ENCODE results near the gene SFN. TPM values are rescaled to one million over a fixed set of nuclear protein-coding genes. Genes with fewer than 3 reads are reported as not detected.
A peak's percentile ranks its signal among the peaks of the same experiment; 100 is the strongest.

The SFN gene
- total RNA-seq, 4 donors from 2014 or later = 0.38 to 4.9 (median 1.9) TPM; not detected in 1

DNA sequence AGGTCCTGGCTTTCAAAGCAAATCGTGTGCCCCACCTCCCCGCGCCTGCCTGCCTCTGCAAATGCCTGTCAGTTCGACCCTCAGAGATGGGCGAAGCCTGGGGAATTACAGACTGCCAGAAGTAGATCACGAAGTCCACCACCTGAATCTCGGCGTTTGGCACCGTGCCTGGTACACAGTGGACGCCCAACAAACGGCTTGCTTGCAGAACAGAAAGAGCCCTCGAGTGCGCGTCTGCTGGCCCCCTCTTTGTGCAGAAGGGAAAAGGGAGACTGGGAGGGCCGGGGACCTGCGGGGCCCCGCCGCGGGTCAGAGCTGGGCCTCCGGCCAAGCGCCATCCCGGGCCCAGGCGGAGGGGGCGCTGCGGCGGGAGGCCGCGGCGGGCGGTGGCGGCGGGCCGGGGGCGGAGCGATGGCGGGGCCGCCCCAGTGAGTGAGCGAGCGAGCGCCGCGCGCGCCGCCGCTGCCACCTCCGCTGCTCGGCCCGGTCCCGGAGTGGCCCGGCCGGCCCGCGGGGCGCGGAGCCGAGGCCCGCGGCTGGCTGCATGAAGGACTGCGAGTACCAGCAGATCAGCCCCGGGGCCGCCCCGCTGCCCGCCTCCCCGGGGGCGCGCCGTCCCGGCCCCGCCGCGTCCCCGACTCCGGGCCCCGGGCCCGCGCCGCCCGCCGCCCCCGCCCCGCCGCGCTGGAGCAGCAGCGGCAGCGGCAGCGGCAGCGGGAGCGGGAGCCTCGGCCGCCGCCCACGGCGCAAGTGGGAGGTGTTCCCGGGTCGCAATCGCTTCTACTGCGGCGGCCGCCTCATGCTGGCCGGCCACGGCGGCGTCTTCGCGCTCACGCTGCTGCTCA is 36.5 kb upstream of the SFN start, which contains the start of gene ZDHHC18:
ZDHHC18 (plus strand) TSS at position 428 of the 845 bp plus-strand sequence; CDS start at position 545, 117 bp downstream.
- TF ChIP-seq, protein P1, sequence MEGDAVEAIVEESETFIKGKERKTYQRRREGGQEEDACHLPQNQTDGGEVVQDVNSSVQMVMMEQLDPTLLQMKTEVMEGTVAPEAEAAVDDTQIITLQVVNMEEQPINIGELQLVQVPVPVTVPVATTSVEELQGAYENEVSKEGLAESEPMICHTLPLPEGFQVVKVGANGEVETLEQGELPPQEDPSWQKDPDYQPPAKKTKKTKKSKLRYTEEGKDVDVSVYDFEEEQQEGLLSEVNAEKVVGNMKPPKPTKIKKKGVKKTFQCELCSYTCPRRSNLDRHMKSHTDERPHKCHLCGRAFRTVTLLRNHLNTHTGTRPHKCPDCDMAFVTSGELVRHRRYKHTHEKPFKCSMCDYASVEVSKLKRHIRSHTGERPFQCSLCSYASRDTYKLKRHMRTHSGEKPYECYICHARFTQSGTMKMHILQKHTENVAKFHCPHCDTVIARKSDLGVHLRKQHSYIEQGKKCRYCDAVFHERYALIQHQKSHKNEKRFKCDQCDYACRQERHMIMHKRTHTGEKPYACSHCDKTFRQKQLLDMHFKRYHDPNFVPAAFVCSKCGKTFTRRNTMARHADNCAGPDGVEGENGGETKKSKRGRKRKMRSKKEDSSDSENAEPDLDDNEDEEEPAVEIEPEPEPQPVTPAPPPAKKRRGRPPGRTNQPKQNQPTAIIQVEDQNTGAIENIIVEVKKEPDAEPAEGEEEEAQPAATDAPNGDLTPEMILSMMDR (IDR thresholded peaks at IDR 0.05) = no peak
- DNase-seq (ENCODE audit: low spot score) (peak; percentile 40), ATAC-seq (ENCODE audit: low FRiP score) (peak; percentile 91)

DNA sequence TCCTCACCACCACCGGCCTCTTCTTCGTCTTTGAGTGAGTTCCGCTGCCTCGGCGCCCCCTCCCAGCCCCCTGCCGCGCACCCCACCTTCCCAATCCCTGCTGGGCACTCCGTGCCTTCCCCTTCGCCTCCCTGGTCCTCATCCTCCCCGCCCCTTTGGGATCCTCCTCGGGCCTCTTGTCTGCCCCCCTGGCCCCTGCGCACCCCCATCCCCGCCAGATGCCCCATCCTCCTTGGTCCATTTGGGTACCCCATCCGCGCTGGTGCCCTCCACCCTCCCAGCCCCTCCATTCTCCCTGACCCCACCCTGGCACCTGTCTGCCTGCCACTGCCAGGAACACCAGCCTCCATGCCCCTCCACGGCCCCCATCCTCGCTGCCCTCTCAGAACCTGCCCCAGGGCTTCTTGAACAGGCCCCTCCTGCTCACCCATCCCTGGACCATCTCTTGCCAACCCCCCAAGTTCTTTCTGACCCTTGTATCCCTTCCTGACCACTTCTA is 35.8 kb upstream of the SFN start:
- no peak for ATAC-seq (ENCODE audit: low FRiP score)
- TF ChIP-seq, protein P1 (IDR thresholded peaks at IDR 0.05) = no peak
- DNase-seq (ENCODE audit: low spot score) = no peak

DNA sequence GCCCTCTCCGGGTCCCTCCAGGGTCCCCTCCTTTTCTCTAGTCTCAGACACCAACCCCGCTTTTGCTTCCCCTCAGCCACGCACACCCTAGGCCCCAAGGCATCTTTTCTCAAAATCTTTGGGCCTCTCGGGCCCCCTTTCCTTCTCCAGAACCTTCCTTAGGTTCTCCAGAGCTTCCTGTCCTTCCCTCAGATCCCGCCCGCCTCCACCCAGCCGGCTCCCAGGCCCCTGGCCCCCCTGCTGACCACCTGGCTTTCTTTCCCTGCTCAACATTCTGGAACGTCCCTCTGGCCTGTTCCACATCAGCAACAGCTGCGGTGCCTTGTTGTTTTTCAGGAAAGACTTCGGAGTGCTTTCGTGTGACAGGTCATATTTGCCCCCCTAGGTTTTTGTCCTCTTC is 35.3 kb upstream of the SFN start:
- TF ChIP-seq, protein P1 (IDR thresholded peaks at IDR 0.05) = no peak
- no peak for DNase-seq (ENCODE audit: low spot score)
- no peak for ATAC-seq (ENCODE audit: low FRiP score)

DNA sequence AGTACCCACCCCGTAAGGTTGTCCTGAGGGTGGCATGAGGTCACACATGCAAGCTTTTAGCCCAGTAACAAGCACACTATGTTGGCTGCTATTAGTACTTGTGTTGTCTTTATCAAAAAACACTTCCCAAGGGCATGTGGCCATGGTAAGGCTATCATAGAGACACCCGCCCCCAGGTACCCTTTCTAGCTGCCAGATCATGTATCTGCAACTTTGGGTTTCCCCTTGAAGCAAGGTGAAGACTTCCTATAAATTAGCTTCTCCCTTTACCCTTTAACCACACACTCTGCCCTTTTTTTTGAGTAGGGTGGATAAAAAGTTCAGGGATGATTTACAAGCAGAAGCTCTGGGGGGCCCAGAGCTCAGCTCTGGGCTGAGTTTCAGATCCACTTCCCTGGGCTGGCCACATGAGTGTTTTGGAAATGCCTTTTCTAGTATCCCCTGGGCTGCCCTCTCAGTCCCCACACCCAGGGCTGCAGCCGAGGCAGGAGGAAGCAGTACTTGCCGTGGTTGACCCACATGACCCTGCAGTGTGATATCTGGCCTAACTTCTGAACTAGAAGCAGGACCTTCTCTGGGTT is 34.4 kb upstream of the SFN start:
- no peak for ATAC-seq (ENCODE audit: low FRiP score)
- no peak for DNase-seq (ENCODE audit: low spot score)
- TF ChIP-seq, protein P1 (IDR thresholded peaks at IDR 0.05) = no peak

DNA sequence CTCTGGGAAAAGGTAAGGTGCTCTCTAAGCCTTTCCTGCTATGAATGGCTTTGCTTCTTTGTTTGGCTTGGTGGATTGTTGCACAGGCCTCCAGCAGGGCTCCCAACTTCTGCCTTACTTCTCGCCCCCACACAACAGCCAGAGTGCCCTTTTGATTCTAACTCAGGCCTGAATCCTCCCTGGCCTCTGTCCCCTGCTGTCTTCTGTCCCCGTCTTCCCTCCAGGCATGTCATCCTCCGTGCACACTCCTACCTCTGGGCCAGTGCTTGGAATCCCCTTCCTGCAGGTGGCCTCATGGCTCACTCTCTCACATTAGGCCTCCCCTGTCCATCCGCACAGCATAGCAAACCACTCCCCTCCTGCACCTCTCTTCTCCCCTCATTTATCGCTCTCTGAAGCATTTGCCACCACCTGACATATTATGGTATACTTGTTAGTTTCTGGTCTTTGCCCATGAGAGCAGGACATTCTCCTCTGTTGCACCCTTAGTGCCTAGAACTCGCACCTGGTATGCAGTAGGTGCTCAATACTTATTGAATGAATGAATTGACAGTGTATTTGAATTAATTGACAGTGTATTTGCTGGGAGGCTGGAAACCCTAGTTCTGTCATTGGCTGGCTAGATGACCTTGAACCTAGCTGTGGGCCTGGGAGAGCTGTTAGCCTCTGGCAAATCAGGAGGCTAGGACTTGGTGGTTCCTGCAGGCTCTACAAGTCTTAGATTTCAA is 33.6 kb upstream of the SFN start:
- TF ChIP-seq, protein P1 (IDR thresholded peaks at IDR 0.05) = no peak
- no peak for ATAC-seq (ENCODE audit: low FRiP score)
- no peak for DNase-seq (ENCODE audit: low spot score)

DNA sequence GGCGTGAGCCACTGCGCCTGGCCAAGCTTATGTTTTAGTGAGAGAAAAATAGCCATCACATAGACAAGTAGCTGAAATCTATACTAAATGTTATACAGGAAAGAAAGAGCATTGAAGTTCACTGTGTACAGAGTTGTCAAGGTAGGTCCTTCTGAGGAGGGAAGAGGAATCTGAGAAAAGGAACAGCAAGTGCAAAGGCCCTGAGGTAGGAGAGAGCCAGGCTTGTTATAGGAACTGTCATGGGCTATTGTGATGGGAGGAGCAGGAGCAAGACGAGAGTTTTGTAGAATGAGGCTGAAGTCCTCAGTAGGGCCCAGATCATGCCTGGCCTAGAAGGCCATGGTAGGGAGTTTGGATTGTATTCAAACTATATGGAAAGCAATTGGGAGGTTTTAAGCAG is 31.9 kb upstream of the SFN start:
- no peak for DNase-seq (ENCODE audit: low spot score)
- TF ChIP-seq, protein P1 (IDR thresholded peaks at IDR 0.05) = no peak
- no peak for ATAC-seq (ENCODE audit: low FRiP score)
